WTC11 (cell line): ENCODE data around the gene AGPS. TPM values are rescaled to one million over a fixed set of nuclear protein-coding genes. Genes with fewer than 3 reads are reported as not detected.

Experiments
- ATAC-seq: fragments of 200-7000 bp; cut with Tn5 transposase; 2 replicates; pipeline ENCODE4 v1.10.0; 2021; ENCODE audit warnings: mild to moderate bottlenecking, moderate library complexity
- CTCF ChIA-PET: fragments of 300-600 bp; sonication (Branson Sonifier 250); formaldehyde crosslinking; loops from one replicate; lab custom pipeline; 2021; ENCODE audit warnings: antibody characterized with exemption; lab: Charles Lee
- POLR2A ChIA-PET: fragments of 350-600 bp; sonication (Branson Sonifier 250); formaldehyde crosslinking; loops from one replicate; lab custom pipeline; 2021; ENCODE audit warnings: antibody characterized with exemption; lab: Charles Lee
- DNase-seq: peaks from one replicate; pipeline ENCODE4 v3.0.0; 2021; ENCODE audit warnings: low spot score
- H3K27ac Mint-ChIP-seq: 2 replicates; pipeline ENCODE4 v1.8.0; 2021; ENCODE audit warnings: mixed read lengths
- H3K27me3 Mint-ChIP-seq: 2 replicates; pipeline ENCODE4 v1.8.0; 2021; ENCODE audit warnings: low read depth, mild to moderate bottlenecking, moderate library complexity, mixed read lengths
- H3K36me3 Mint-ChIP-seq: 2 replicates; pipeline ENCODE4 v1.8.0; 2021; ENCODE audit warnings: mixed read lengths
- H3K4me1 Mint-ChIP-seq: 2 replicates; pipeline ENCODE4 v1.8.0; 2022; ENCODE audit warnings: mixed read lengths
- H3K4me3 Mint-ChIP-seq: 2 replicates; pipeline ENCODE4 v1.8.0; 2021; ENCODE audit warnings: mild to moderate bottlenecking, moderate library complexity, mixed read lengths
- H3K9me3 Mint-ChIP-seq: 2 replicates; pipeline ENCODE4 v1.8.0; 2021; ENCODE audit warnings: mixed read lengths
- AFF4 ChIP-seq: sonication (generic); formaldehyde crosslinking; IDR thresholded peaks from 2 replicates; pipeline ENCODE4 v1.8.1; 2023; ENCODE audit warnings: mild to moderate bottlenecking, missing genetic modification reagents, borderline replicate concordance
- AR ChIP-seq: fragments of 250-450 bp; sonication (Bioruptor Pico); IDR thresholded peaks from 2 replicates; pipeline ENCODE4 v1.9.0; 2021; ENCODE audit warnings: mild to moderate bottlenecking
- CBFB ChIP-seq: sonication (generic); formaldehyde crosslinking; IDR thresholded peaks from 2 replicates; pipeline ENCODE4 v1.8.1; 2022; ENCODE audit warnings: mild to moderate bottlenecking, low read depth, missing genetic modification reagents
- CREB1 ChIP-seq: sonication (generic); formaldehyde crosslinking; IDR thresholded peaks from 2 replicates; pipeline ENCODE4 v1.8.0; 2023; ENCODE audit warnings: mild to moderate bottlenecking, missing genetic modification reagents
- CREM ChIP-seq: sonication (generic); formaldehyde crosslinking; IDR thresholded peaks from 2 replicates; pipeline ENCODE4 v1.8.1; 2022; ENCODE audit warnings: mild to moderate bottlenecking, missing genetic modification reagents, moderate library complexity
- CTCF ChIP-seq: fragments of 200-600 bp; IDR thresholded peaks from 2 replicates; pipeline ENCODE4 v1.8.0; 2022; ENCODE audit warnings: antibody characterized with exemption
- E2F1 ChIP-seq: sonication (generic); formaldehyde crosslinking; IDR thresholded peaks from 2 replicates; pipeline ENCODE4 v1.8.0; 2022; ENCODE audit warnings: mild to moderate bottlenecking, missing genetic modification reagents
- GABPB1 ChIP-seq: sonication (generic); formaldehyde crosslinking; IDR thresholded peaks from 2 replicates; pipeline ENCODE4 v1.8.1; 2023; ENCODE audit warnings: mild to moderate bottlenecking, missing genetic modification reagents
- HMGA2 ChIP-seq: fragments of 250-450 bp; sonication (Bioruptor Pico); IDR thresholded peaks from 2 replicates; pipeline ENCODE4 v1.4.0; 2021; ENCODE audit warnings: mild to moderate bottlenecking, moderate library complexity
- HMGXB4 ChIP-seq: sonication (generic); formaldehyde crosslinking; IDR thresholded peaks from 2 replicates; pipeline ENCODE4 v1.8.1; 2023; ENCODE audit warnings: mild to moderate bottlenecking, moderate library complexity, missing genetic modification reagents
- KAT7 ChIP-seq: sonication (generic); formaldehyde crosslinking; IDR thresholded peaks from 2 replicates; pipeline ENCODE4 v1.8.1; 2023; ENCODE audit warnings: missing genetic modification reagents, mild to moderate bottlenecking, borderline replicate concordance
- MAX ChIP-seq: sonication (generic); formaldehyde crosslinking; IDR thresholded peaks from 2 replicates; pipeline ENCODE4 v1.8.0; 2022; ENCODE audit warnings: mild to moderate bottlenecking, missing genetic modification reagents
- NFYB ChIP-seq: sonication (generic); formaldehyde crosslinking; conservative IDR thresholded peaks from 2 replicates; pipeline ENCODE4 v1.8.0; 2022; ENCODE audit warnings: low read depth, missing genetic modification reagents
- TP53 ChIP-seq: sonication (generic); formaldehyde crosslinking; IDR thresholded peaks from 2 replicates; pipeline ENCODE4 v1.8.1; 2023; ENCODE audit warnings: mild to moderate bottlenecking, missing genetic modification reagents
- ZNF396 ChIP-seq: fragments of 250-450 bp; sonication (Bioruptor Pico); IDR thresholded peaks from 2 replicates; pipeline ENCODE4 v1.8.0; 2021; ENCODE audit warnings: mild to moderate bottlenecking, moderate library complexity, borderline replicate concordance
- ZNF425 ChIP-seq: fragments of 250-450 bp; sonication (Bioruptor Pico); conservative IDR thresholded peaks from 2 replicates; pipeline ENCODE4 v1.9.0; 2021; ENCODE audit warnings: mild to moderate bottlenecking
- total RNA-seq: library from RNA; stranded (reverse); gene quantifications from 3 replicates; pipeline ENCODE4 v1.2.3, GENCODE V29; 2021

AGPS gene
- total RNA-seq, 1 experiment from 2014 or later = 60.8 TPM

GRCh38 chr2:177402096-177402495, 9.5 kb downstream of the AGPS start:
- ATAC-seq (no peak), DNase-seq (no peak)
- H3K4me3 Mint-ChIP-seq = no peak overlapping the region
- no peaks in the 10 kb centered on the region for H3K9me3 Mint-ChIP-seq
- H3K27ac Mint-ChIP-seq = no peak overlapping the region
- POLR2A ChIA-PET = no interaction called here
- TF ChIP-seq TP53 (CRISPR knock-in tag) (no peak), HMGA2 (CRISPR knock-in tag) (no peak), E2F1 (no peak), NFYB (no peak), CREM (CRISPR knock-in tag) (no peak), CBFB (no peak), MAX (no peak), CTCF (no peak), HMGXB4 (CRISPR knock-in tag) (no peak)
- TF ChIP-seq, all 79 proteins: peak for 0
- H3K4me1 Mint-ChIP-seq = peaks cover 16% of the 10 kb centered on the region
- no peaks in the 10 kb centered on the region for H3K27me3 Mint-ChIP-seq
- no peaks in the 10 kb centered on the region for H3K36me3 Mint-ChIP-seq
- CTCF ChIA-PET = no interaction called here

- DNase-seq (no peak), ATAC-seq (no peak)
- POLR2A ChIA-PET = no interaction called here
- Mint-ChIP-seq H3K4me3 (no peak overlapping the region), H3K36me3 (peaks cover 4% of the 10 kb centered on the region; the same call in 1 of the 2 replicates), H3K4me1 (peaks cover 12% of the 10 kb centered on the region), H3K9me3 (peaks cover 5% of the 10 kb centered on the region; the same call in 1 of the 2 replicates), H3K27me3 (no peaks in the 10 kb centered on the region), H3K27ac (no peak overlapping the region)
- TF ChIP-seq CREB1 (CRISPR knock-in tag) (no peak), AR (CRISPR knock-in tag) (no peak), ZNF425 (CRISPR knock-in tag) (no peak), AFF4 (CRISPR knock-in tag) (no peak), KAT7 (CRISPR knock-in tag) (no peak), GABPB1 (CRISPR knock-in tag) (no peak), TP53 (CRISPR knock-in tag) (no peak), HMGA2 (CRISPR knock-in tag) (no peak), ZNF396 (CRISPR knock-in tag) (no peak)
- CTCF ChIA-PET = no interaction called here
Observed at GRCh38 chr2:177403838-177404237, 11.3 kb downstream of the AGPS start.
